Lung (tissue), 12 donors: Measurements from ENCODE around the gene TBCD. TPM values are rescaled to one million over a fixed set of nuclear protein-coding genes. Genes with fewer than 3 reads are reported as not detected.

Experiments used
- ATAC-seq: fragments of 200-7000 bp; cut with Tn5 transposase; one replicate; pipeline ENCODE4 v1.9.1; 2020; ENCODE audit warnings: moderate number of reproducible peaks; ENCODE audit not compliant: insufficient read depth, low FRiP score
- DNase-seq, 3 donors: peaks; one replicate each; pipeline ENCODE4 v3.0.0-alpha.2; 2013 to 2017
- H3K27ac ChIP-seq, 2 donors: one replicate each; pipeline ENCODE4 v1.5.1; 2013; ENCODE audit warnings: mild to moderate bottlenecking in 2 of 2, moderate library complexity in 2 of 2, control low read depth in 1 of 2, inconsistent platforms in 1 of 2, low read depth in 1 of 2, low read length in 1 of 2
- H3K27me3 ChIP-seq, 3 donors: one replicate each; pipeline ENCODE4 v1.5.1; 2013; ENCODE audit warnings: low read length in 2 of 3; ENCODE audit not compliant: control insufficient read depth in 3 of 3, insufficient read depth in 3 of 3
- H3K36me3 ChIP-seq, 4 donors: one replicate each; pipeline ENCODE4 v1.5.1; 2013; ENCODE audit warnings: low read length in 4 of 4, mild to moderate bottlenecking in 1 of 4, moderate library complexity in 1 of 4; ENCODE audit not compliant: control insufficient read depth in 4 of 4, insufficient read depth in 4 of 4
- H3K4me1 ChIP-seq, 5 donors: one replicate each; pipeline ENCODE4 v1.5.1; 2013; ENCODE audit warnings: low read length in 5 of 5, mild to moderate bottlenecking in 2 of 5, moderate library complexity in 1 of 5; ENCODE audit not compliant: control insufficient read depth in 5 of 5, insufficient read depth in 5 of 5
- H3K4me3 ChIP-seq: one replicate; pipeline ENCODE4 v1.5.1; 2013; ENCODE audit warnings: mild to moderate bottlenecking, control low read depth, moderate library complexity
- H3K9ac ChIP-seq, 2 donors: one replicate each; pipeline ENCODE4 v1.5.1; 2013; ENCODE audit warnings: low read length in 2 of 2, control low read depth in 1 of 2; ENCODE audit not compliant: insufficient read depth in 1 of 2
- H3K9me3 ChIP-seq, 4 donors: one replicate each; pipeline ENCODE4 v1.5.1; 2013; ENCODE audit warnings: low read length in 3 of 4, mild to moderate bottlenecking in 1 of 4, moderate library complexity in 1 of 4; ENCODE audit not compliant: control insufficient read depth in 4 of 4, insufficient read depth in 3 of 4
- CTCF ChIP-seq: IDR thresholded peaks from 2 replicates; pipeline ENCODE4 v1.5.1; 2012; ENCODE audit warnings: mild to moderate bottlenecking; ENCODE audit errors: control extremely low read depth, extremely low read depth
- WGBS, 2 donors: extraction: QIAGEN DNeasy Blood & Tissue Kit; methylation state at CpG; one replicate each; pipeline ENCODE4 v1.1.7; 2013; 5-methylcytosine and 5-hydroxymethylcytosine counted together
- polyA plus RNA-seq, 2 donors: library from polyadenylated mRNA; stranded (reverse); fragments of 200-250 nt; gene quantifications; one replicate each; pipeline ENCODE4 v1.2.1, GENCODE V29; 2013
- total RNA-seq, 2 donors: library from RNA; depleted of rRNA in 1 of 2; stranded (reverse); fragments of >200 nt in 1 of 2; gene quantifications; one replicate each; pipeline ENCODE4 v1.2.1, GENCODE V29; 2014 to 2021
- donor health status: control.
- donor health status: control.
- donor health status: Bipolar disorder and iron deficiency.
- donor health status: healthy.
- donor health status: DM: yes; HTN: yes; CAD: no.

The TBCD gene
- total and polyA plus RNA-seq, 4 donors: 57.6 to 119 (median 90.3) TPM

- Histone ChIP-seq H3K36me3 (peaks cover 8 to 54% (median 19%) of the 10 kb centered on the region in 4 donors), H3K4me1 (peaks cover 0 to 4% (median 0%) of the 10 kb centered on the region in 5 donors), H3K9me3 (no peaks in the 10 kb centered on the region), H3K9ac (no peak overlapping the region), H3K27me3 (no peaks in the 10 kb centered on the region), H3K4me3 (no peak overlapping the region), H3K27ac (no peak overlapping the region)
- WGBS, 2 donors: 91 to 93% methylated on average over 28 of the region's 28 CpGs
- no peak for DNase-seq
- no peak for TF ChIP-seq CTCF
- no peak for ATAC-seq
Observed at GRCh38 chr17:82932518-82933310, 180.8 kb downstream of the TBCD start.

GRCh38 chr17:82933911-82934310 is 182.0 kb downstream of the TBCD start:
- H3K27ac ChIP-seq: no peak overlapping the region
- ATAC-seq (no peak), DNase-seq (no peak)
- H3K4me1 ChIP-seq: peaks cover 0 to 4% (median 0%) of the 10 kb centered on the region in 5 donors
- H3K4me3 ChIP-seq: no peak overlapping the region
- peaks cover 7 to 48% (median 16%) of the 10 kb centered on the region in 4 donors for H3K36me3 ChIP-seq
- H3K9me3 ChIP-seq: no peaks in the 10 kb centered on the region
- no peaks in the 10 kb centered on the region for H3K27me3 ChIP-seq
- H3K9ac ChIP-seq: no peak overlapping the region
- 95% methylated on average over 15 of the region's 15 CpGs for WGBS, 2 donors
- no peak for TF ChIP-seq CTCF

- DNase-seq: no peak
- no peak for TF ChIP-seq CTCF
- Histone ChIP-seq H3K4me3 (no peak overlapping the region), H3K36me3 (peaks cover under 1 to 36% (median 7%) of the 10 kb centered on the region in 4 donors), H3K9me3 (no peaks in the 10 kb centered on the region), H3K27ac (no peak overlapping the region), H3K9ac (no peak overlapping the region), H3K27me3 (no peaks in the 10 kb centered on the region), H3K4me1 (peaks cover 0 to 10% (median 0%) of the 10 kb centered on the region in 5 donors)
- WGBS, 2 donors: 94 to 95% methylated on average over 27 of the region's 27 CpGs
- no peak for ATAC-seq
Observed at GRCh38 chr17:82935966-82936767, 184.3 kb downstream of the TBCD start.
